ENCODE measurements around the gene CYP1A1.

CYP1A1 gene

GRCh38 chr15:74696398-74696729 lies 29.0 kb downstream of the CYP1A1 start:
- H3K27me3 ChIP-seq (replicated peaks; ENCODE audit: control insufficient read depth, insufficient read depth, low read length, poor library complexity, severe bottlenecking) = no peaks in the 10 kb centered on the region
- no peaks in the 10 kb centered on the region for H3K36me3 ChIP-seq (ENCODE audit: control insufficient read depth, insufficient read depth, low read length)
- H3K4me1 ChIP-seq (ENCODE audit: control insufficient read depth, insufficient read depth, low read length, poor library complexity, severe bottlenecking) = peaks cover 8% of the 10 kb centered on the region
- peak overlapping the region; percentile 72 for H3K4me3 ChIP-seq (ENCODE audit: insufficient read depth, low read depth, low read length, poor library complexity, severe bottlenecking)
- peak overlapping the region; percentile 74 for H3K27ac ChIP-seq (ENCODE audit: insufficient read depth, low read length, poor library complexity, severe bottlenecking)
- no peak for DNase-seq
- no peaks in the 10 kb centered on the region for H3K9me3 ChIP-seq (ENCODE audit: control insufficient read depth, low read length)

- peak; percentile 72 to 82 (median 77) for DNase-seq
- H3K27ac ChIP-seq (ENCODE audit: insufficient read depth, low read length, poor library complexity, severe bottlenecking) = peak within 1 kb of the TSS; percentile 74
- H3K27me3 ChIP-seq (replicated peaks; ENCODE audit: control insufficient read depth, insufficient read depth, low read length, poor library complexity, severe bottlenecking) = no peaks in the 10 kb centered on the region
- H3K9me3 ChIP-seq (ENCODE audit: control insufficient read depth, low read length) = no peaks in the 10 kb centered on the region
- no peaks in the 10 kb centered on the region for H3K36me3 ChIP-seq (ENCODE audit: control insufficient read depth, insufficient read depth, low read length)
- H3K4me3 ChIP-seq (ENCODE audit: insufficient read depth, low read depth, low read length, poor library complexity, severe bottlenecking) = peak within 1 kb of the TSS; percentile 72
- peaks cover 8% of the 10 kb centered on the region for H3K4me1 ChIP-seq (ENCODE audit: control insufficient read depth, insufficient read depth, low read length, poor library complexity, severe bottlenecking)
Observed at GRCh38 chr15:74695597-74696397, 29.5 kb downstream of the CYP1A1 start, which contains the start of gene EDC3. Gene EDC3 (minus strand): TSS chr15:74696024. CDS start chr15:74675124, 20,900 bp downstream.

- no peak overlapping the region for H3K4me3 ChIP-seq (ENCODE audit: insufficient read depth, low read depth, low read length, poor library complexity, severe bottlenecking)
- no peaks in the 10 kb centered on the region for H3K9me3 ChIP-seq (ENCODE audit: control insufficient read depth, low read length)
- H3K27me3 ChIP-seq (replicated peaks; ENCODE audit: control insufficient read depth, insufficient read depth, low read length, poor library complexity, severe bottlenecking) = no peaks in the 10 kb centered on the region
- H3K27ac ChIP-seq (ENCODE audit: insufficient read depth, low read length, poor library complexity, severe bottlenecking) = no peak overlapping the region
- H3K4me1 ChIP-seq (ENCODE audit: control insufficient read depth, insufficient read depth, low read length, poor library complexity, severe bottlenecking) = peaks cover 8% of the 10 kb centered on the region
- no peaks in the 10 kb centered on the region for H3K36me3 ChIP-seq (ENCODE audit: control insufficient read depth, insufficient read depth, low read length)
- DNase-seq = no peak
Observed at GRCh38 chr15:74692327-74692726, 33.0 kb downstream of the CYP1A1 start.

- Histone ChIP-seq H3K27me3 (replicated peaks; ENCODE audit: control insufficient read depth, insufficient read depth, low read length, poor library complexity, severe bottlenecking) (no peaks in the 10 kb centered on the region), H3K27ac (ENCODE audit: insufficient read depth, low read length, poor library complexity, severe bottlenecking) (no peak overlapping the region), H3K4me3 (ENCODE audit: insufficient read depth, low read depth, low read length, poor library complexity, severe bottlenecking) (no peak overlapping the region), H3K4me1 (ENCODE audit: control insufficient read depth, insufficient read depth, low read length, poor library complexity, severe bottlenecking) (no peaks in the 10 kb centered on the region), H3K9me3 (ENCODE audit: control insufficient read depth, low read length) (no peaks in the 10 kb centered on the region), H3K36me3 (ENCODE audit: control insufficient read depth, insufficient read depth, low read length) (peaks cover 15% of the 10 kb centered on the region)
- DNase-seq = no peak
Observed at GRCh38 chr15:74683758-74684157, 41.6 kb downstream of the CYP1A1 start.

- DNase-seq = no peak
- no peaks in the 10 kb centered on the region for H3K27me3 ChIP-seq (replicated peaks; ENCODE audit: control insufficient read depth, insufficient read depth, low read length, poor library complexity, severe bottlenecking)
- no peaks in the 10 kb centered on the region for H3K4me1 ChIP-seq (ENCODE audit: control insufficient read depth, insufficient read depth, low read length, poor library complexity, severe bottlenecking)
- peaks cover 15% of the 10 kb centered on the region for H3K36me3 ChIP-seq (ENCODE audit: control insufficient read depth, insufficient read depth, low read length)
- H3K4me3 ChIP-seq (ENCODE audit: insufficient read depth, low read depth, low read length, poor library complexity, severe bottlenecking) = no peak overlapping the region
- H3K27ac ChIP-seq (ENCODE audit: insufficient read depth, low read length, poor library complexity, severe bottlenecking) = no peak overlapping the region
- H3K9me3 ChIP-seq (ENCODE audit: control insufficient read depth, low read length) = no peaks in the 10 kb centered on the region
Observed at GRCh38 chr15:74682954-74683353, 42.4 kb downstream of the CYP1A1 start.

GRCh38 chr15:74680456-74680855 lies 44.9 kb downstream of the CYP1A1 start:
- Histone ChIP-seq H3K36me3 (ENCODE audit: control insufficient read depth, insufficient read depth, low read length) (peaks cover 7% of the 10 kb centered on the region), H3K4me1 (ENCODE audit: control insufficient read depth, insufficient read depth, low read length, poor library complexity, severe bottlenecking) (no peaks in the 10 kb centered on the region), H3K4me3 (ENCODE audit: insufficient read depth, low read depth, low read length, poor library complexity, severe bottlenecking) (no peak overlapping the region), H3K27me3 (replicated peaks; ENCODE audit: control insufficient read depth, insufficient read depth, low read length, poor library complexity, severe bottlenecking) (no peaks in the 10 kb centered on the region), H3K27ac (ENCODE audit: insufficient read depth, low read length, poor library complexity, severe bottlenecking) (no peak overlapping the region), H3K9me3 (ENCODE audit: control insufficient read depth, low read length) (no peaks in the 10 kb centered on the region)
- DNase-seq = no peak

- H3K4me1 ChIP-seq (ENCODE audit: control insufficient read depth, insufficient read depth, low read length, poor library complexity, severe bottlenecking) = no peaks in the 10 kb centered on the region
- DNase-seq = no peak
- peaks cover 9% of the 10 kb centered on the region for H3K36me3 ChIP-seq (ENCODE audit: control insufficient read depth, insufficient read depth, low read length)
Observed at GRCh38 chr15:74676801-74677200, 48.5 kb downstream of the CYP1A1 start.

GRCh38 chr15:74674161-74674560 lies 51.2 kb downstream of the CYP1A1 start:
- Histone ChIP-seq H3K36me3 (ENCODE audit: control insufficient read depth, insufficient read depth, low read length) (peaks cover 16% of the 10 kb centered on the region), H3K4me1 (ENCODE audit: control insufficient read depth, insufficient read depth, low read length, poor library complexity, severe bottlenecking) (no peaks in the 10 kb centered on the region), H3K27ac (ENCODE audit: insufficient read depth, low read length, poor library complexity, severe bottlenecking) (no peak overlapping the region), H3K9me3 (ENCODE audit: control insufficient read depth, low read length) (no peaks in the 10 kb centered on the region), H3K27me3 (replicated peaks; ENCODE audit: control insufficient read depth, insufficient read depth, low read length, poor library complexity, severe bottlenecking) (no peaks in the 10 kb centered on the region), H3K4me3 (ENCODE audit: insufficient read depth, low read depth, low read length, poor library complexity, severe bottlenecking) (no peak overlapping the region)
- no peak for DNase-seq

More at GRCh38 chr15:74676801-74677200, 48.5 kb downstream of the CYP1A1 start:
- Histone ChIP-seq H3K27me3 (replicated peaks; ENCODE audit: control insufficient read depth, insufficient read depth, low read length, poor library complexity, severe bottlenecking) (no peaks in the 10 kb centered on the region), H3K4me3 (ENCODE audit: insufficient read depth, low read depth, low read length, poor library complexity, severe bottlenecking) (no peak overlapping the region), H3K9me3 (ENCODE audit: control insufficient read depth, low read length) (no peaks in the 10 kb centered on the region), H3K27ac (ENCODE audit: insufficient read depth, low read length, poor library complexity, severe bottlenecking) (no peak overlapping the region)

GRCh38 chr15:74669627-74670026 lies 55.7 kb downstream of the CYP1A1 start:
- H3K9me3 ChIP-seq (ENCODE audit: control insufficient read depth, low read length) = no peaks in the 10 kb centered on the region
- no peak overlapping the region for H3K27ac ChIP-seq (ENCODE audit: insufficient read depth, low read length, poor library complexity, severe bottlenecking)
- DNase-seq = no peak
- no peaks in the 10 kb centered on the region for H3K4me1 ChIP-seq (ENCODE audit: control insufficient read depth, insufficient read depth, low read length, poor library complexity, severe bottlenecking)
- no peaks in the 10 kb centered on the region for H3K27me3 ChIP-seq (replicated peaks; ENCODE audit: control insufficient read depth, insufficient read depth, low read length, poor library complexity, severe bottlenecking)
- no peak overlapping the region for H3K4me3 ChIP-seq (ENCODE audit: insufficient read depth, low read depth, low read length, poor library complexity, severe bottlenecking)
- peaks cover 16% of the 10 kb centered on the region for H3K36me3 ChIP-seq (ENCODE audit: control insufficient read depth, insufficient read depth, low read length)
